HG03025 (cell line): ENCODE measurements around the gene PAM16.
"Not testable (repeated sequence)": the region's sequence is repeated elsewhere in the genome, so short reads cannot be mapped to it uniquely, and the experiment has no call there.

Experiments used
- ATAC-seq: cut with Tn5 transposase; IDR thresholded peaks from one replicate; pipeline ENCODE4 v1.9.1; 2021; ENCODE audit warnings: mild to moderate bottlenecking, moderate library complexity; ENCODE audit not compliant: unreplicated experiment, low FRiP score

PAM16 gene

DNA sequence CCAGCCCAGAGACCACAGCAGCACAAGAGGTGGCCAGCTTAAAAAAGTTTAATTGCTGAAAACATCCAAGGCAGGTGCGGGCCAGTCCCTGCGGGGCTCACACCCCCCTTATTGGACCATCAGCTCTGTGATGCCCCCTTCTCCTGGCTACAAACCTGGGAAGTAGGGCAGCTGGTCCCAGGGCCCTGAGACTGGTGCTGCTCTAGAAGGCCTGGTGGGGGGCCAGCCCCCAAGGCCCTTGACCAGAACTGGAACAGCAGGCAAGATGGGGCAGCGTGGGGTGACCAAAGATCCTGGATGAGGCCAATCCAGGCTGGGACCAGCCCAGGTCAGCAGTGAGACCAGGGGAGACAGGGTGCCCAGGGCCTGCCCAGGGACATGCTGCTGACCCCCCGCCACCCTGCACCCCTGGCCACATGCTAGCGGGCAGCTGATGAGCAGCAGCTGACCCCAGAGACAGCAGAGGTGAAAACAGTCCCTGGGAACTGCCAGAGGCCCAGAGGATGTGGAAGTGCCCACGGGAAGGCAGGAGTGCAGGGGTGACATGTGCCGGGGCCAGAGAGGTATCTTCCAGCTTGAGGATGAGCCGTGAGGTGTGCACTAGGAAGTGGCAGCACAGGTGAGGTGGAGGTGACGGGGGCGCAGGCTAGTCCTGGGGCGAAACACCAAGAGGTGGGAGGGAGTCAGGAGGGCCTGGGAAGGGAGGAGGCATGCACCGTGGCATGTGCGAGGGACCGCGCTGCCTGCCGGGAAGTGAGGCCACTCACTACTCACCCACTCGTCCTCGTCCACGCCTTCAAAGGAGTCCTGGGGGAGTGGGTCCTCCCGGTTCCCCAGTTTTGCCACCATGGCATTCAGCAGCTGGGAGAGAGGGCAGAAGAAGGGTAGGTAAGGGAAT is 3.6 kb upstream of the PAM16 start:
- no peak for ATAC-seq

DNA sequence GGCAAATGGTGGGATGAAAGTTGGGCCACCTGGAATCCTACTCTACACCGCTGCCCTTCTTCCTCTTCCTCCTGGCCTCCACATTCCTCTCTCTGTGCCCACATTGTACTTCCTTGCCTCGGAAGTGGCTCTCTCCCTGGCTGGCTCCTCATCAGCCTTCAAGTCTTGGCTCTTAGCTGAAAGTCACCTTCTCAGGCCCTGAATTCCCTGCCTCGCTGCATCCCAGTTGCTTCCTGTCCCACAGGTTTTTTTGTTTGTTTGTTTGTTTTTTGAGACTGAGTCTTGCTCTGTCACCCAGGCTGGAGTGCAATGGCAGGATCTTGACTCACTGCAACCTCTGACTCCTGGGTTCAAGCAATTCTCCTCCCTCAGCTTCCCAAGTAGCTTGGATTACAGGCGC is 2.6 kb upstream of the PAM16 start:
- ATAC-seq = no peak

DNA sequence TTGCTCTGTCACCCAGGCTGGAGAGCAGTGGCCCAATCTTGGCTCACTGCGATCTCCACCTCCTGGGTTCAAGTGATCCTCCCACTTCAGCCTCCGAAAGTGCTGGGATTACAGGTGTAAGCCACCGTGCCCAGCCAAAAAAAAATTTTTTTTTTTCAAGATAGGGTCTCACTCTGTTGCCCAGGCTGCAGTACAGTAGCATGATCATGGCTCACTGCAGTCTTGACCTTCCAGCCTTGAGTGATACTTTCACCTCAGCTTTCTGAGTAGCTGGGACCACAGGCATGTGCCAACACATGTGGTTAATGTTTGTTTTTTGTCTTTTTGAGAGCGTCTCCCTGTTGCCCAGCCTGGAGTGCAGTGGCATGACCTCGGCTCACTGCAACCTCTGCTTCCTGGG is 1.7 kb upstream of the PAM16 start:
- ATAC-seq = no peak

DNA sequence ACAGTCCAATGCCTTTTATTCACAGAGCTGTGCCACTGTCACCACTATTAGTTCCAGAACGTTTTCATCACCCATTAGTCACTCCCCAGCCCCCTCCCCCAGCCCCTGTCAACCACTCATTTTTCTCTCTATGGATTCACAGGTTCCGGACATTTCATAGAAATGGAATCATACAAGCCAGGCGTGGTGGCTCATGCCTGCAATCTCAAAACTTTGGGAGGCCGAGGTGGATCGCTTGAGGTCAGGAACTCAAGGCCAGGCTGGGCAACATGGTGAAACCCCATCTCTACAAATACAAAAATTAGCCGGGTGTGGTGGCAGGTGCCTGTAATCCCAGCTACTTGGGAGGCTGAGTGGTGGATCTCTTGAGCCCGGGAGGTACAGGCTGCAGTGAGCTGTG is 759 bp upstream of the PAM16 start:
- no peak for ATAC-seq

GRCh38 chr16:4350365-4350786 is 745 bp downstream of the PAM16 start:
- ATAC-seq = no peak

GRCh38 chr16:4349332-4349731 is 1.8 kb downstream of the PAM16 start:
- no peak for ATAC-seq

DNA sequence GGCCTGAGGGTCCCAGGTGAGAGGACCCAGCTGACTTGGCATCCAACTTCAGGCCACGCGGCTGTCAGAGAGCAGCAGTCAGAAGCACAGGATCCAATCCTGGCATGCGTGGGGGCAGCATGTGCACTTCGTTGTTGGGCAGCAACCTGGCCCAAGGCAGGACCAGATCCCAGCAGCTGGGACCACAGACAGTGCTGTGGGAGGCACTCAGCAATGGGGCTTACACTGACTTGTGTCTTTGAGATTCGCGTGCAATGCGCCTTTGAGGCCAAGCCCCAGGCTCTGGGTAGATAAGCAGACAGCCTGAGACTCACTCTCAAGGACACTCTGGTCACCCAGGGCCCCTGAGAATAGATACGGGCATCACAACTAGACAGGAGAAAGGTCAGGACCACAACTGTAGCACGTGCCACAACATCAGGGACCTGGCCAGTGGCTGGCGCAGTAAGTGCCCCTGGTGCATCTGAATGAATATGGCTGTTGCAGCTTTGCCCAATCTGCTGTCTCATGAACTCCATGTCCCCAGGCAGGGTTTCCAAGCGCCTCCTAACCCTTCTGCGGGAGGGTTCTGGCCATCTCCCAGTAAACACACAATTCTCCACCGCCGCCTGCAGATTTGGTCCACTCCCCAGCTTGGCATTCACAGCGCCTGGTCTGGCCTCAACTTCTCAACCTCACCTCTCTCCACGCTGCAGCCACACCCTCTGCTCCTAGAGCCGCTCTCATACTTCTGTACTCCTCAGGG is 3.2 kb downstream of the PAM16 start:
- ATAC-seq = no peak

DNA sequence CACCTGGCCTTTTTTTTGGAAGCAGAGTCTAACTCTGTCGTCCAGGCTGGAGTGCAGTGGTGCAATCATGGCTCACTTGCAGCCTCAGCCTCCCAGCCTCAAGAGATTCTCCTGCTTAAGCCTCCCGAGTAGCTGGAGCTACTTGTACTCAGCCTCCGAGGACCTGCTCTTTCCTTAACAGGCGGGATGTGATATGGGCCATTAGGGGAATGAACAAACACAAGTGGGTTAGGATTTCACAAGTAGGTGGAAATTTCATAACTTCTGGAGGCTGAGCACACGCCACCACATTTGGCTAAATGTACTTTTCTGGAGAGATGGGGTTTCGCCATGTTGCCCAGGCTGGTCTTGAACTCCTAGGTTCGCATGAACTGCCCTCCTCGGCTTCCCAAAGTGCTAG is 4.1 kb downstream of the PAM16 start:
- no peak for ATAC-seq

GRCh38 chr16:4345836-4346781 is 5.0 kb downstream of the PAM16 start:
- ATAC-seq = no peak

DNA sequence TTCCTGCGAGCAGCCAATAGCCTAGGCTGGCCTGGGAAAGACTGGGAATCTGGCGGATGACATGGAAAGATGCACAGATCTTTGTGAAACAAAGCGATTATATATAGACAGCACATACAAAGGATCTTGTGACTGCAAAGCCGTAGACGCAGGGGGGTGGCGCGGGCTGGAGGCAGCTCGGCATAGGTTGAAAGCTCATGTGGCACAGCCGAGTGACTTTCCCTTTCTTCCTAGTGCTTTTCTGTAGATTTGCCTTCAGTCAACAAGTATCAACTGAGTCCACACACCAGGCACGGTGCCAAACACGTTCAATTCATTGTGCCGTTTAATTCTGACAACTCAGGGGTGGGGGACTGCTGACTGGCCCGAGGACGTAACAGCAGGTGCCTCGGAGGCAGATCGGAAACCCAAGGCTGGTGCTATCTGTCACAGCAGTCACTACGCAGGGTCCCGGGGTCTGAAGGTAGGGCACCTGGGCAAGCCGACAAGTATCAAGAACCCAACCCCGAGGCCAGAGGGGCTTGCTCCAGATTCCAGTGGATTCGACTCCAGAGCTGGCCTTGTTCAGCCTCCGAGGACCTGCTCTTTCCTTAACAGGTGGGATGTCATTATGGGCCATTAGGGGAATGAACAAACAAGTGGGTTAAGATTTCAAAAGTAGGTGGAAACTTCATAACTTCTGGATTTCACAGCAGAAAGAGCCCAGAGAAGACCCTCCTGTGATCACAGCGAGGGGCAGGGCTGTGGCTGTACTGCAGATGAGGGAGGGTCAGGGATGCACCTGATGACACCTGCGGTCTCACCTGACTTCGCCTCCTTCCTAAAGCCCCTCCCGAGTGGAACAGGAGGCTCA is 5.9 kb downstream of the PAM16 start:
- ATAC-seq = no peak

- ATAC-seq = not testable (repeated sequence)
These were observed 6.7 kb downstream of the PAM16 start for GRCh38 chr16:4344300-4344982.

DNA sequence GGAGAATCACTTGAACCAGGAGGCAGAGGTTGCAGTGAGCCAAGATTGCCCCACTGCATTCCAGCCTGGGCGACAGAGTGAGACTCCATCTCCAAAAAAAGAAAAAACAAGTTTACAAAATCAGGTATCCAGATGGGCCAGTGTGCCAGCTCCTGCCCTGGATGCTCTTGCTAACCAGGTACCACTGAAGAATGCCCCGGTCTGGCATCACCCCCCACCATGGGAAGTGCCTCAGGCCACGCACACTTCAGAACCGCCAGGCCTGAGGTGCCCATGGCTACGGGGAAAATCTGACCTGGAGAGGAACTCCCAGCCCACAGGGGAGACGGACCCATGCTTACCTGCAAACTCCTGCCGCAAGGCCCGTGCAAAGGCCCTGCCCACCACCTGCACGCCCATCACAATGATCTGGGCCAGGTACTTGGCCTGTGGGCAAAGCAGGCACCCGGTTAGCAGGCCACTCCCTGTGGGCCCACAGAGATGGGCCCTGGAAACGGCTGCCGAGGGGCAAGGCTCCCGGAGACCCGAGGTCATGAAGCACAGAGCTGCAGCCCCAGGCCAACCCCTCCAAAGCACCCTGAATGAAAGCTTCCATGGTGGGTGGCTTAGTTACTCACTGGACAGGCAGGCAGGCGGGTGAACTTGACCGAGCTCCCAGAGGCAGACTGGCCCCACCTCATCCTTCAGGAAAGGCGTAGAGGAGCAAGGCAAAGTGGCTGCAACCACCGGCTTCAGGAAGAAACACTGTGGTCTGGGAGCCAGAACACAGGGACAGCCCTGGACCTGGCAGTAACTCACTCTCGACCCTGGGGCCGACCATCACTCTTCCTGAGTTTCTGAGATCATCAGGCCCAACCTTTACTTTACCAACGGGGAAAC is 8.0 kb downstream of the PAM16 start:
- no peak for ATAC-seq

DNA sequence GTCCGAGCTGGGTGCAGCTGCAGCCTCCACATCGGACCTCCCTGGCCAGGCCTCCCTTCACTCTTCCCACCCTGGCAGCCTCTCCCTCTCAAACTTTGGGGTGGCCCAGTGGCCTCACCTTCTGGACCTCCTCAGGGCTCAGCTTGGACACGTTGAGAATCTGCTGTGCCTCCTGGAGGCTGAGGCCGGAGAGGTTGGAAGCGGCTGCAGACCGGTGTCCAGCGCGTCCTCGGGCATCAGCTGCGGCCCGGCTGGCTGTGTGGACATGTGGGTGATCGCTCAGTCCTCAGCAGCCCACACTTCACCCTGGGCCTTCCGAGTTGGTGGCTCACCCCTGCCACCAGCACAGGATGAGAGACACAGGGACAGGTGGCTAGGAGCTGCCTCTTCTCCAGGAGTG is 9.9 kb downstream of the PAM16 start:
- ATAC-seq = no peak

GRCh38 chr16:4340443-4340842 is 10.7 kb downstream of the PAM16 start:
- ATAC-seq = no peak

DNA sequence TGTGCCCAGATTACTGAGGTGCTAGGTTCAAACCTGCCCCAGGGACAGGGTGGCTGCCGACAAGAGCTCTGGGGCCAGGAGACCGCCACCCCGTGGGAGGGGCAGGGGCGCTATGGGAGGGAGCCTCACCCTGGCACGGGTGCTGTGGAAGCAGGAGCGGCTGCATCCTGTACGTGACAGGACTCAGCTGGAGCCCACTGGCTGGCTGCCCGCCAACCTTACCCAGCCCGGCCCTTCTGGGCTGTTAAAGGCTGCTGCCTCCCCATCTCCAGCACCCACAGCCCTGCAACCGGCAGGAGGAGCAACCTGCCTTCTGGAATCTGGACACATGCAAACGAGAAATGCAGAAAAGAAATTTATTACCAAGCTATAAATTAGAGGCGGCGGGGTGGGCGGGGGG is 11.2 kb downstream of the PAM16 start:
- ATAC-seq = no peak

GRCh38 chr16:4339455-4339854 is 11.7 kb downstream of the PAM16 start:
- no peak for ATAC-seq

DNA sequence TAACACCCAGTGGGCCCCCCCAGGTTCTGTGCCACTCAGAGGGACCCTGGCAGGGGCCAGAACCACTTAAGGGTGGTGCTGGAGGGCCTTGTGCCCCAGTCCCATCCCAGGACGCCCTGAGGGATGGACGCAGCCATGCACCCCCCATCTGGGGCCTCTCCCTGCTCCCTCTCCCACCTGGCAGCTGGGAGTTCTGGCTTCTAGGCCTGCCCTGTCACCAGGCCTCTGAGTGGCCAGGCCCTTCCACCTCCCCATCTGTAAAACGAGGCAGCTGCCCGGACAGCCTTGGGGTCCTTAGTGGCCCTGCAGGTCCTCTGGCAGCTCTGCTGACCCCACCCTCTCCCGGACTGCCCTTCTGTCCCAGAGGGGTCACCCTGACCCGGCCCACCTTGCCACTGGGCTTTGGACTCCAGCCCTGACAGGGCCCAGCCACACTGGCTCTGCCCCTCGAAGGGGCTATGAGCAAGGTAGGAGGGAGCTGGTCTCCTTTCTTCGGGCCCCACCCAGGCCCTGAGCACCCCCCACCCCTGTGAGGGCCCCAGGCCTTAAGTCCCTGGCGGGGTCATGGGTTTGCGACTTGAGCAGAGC is 12.3 kb downstream of the PAM16 start:
- no peak for ATAC-seq

DNA sequence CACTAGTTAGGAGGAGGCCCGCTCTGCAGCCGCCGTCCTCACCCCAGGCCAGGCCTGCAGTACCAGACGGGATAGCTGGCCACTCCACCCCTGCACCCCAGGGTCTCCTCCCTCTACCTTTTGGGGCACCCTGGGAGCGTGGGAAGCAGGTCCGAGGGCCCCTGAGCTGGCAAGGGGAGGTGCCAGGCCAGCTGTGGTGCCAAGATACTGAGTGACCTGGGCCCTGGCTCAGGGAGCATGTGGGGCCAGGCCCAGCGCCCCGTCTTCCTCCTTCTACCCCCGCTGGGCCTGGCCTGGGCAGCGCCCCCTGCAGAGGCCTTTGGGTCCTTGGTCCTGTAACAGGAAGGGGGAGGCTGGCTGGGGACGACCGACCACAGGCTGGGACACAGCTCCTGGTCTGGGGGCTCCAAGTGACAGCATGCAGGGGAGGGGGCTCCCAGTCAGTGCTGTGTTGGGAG is 13.0 kb downstream of the PAM16 start:
- no peak for ATAC-seq
